Measurements from ENCODE around the gene GATC.
"Not testable (repeated sequence)": the region's sequence is repeated elsewhere in the genome, so short reads cannot be mapped to it uniquely, and the experiment has no call there.

GATC gene

GRCh38 chr12:120437735-120438494 lies 8.3 kb upstream of the GATC start, which contains the start of gene COX6A1:
Gene COX6A1, plus strand, starts transcription at chr12:120438113. Its CDS starts 14 bp downstream, at chr12:120438127.
- peak; percentile 99 for DNase-seq

- no peak for DNase-seq
These were observed 7.6 kb upstream of the GATC start for GRCh38 chr12:120438495-120439198.

- DNase-seq: peak; percentile 78
These were observed 6.5 kb upstream of the GATC start for GRCh38 chr12:120439646-120440247.

GRCh38 chr12:120444676-120445075 lies 1.6 kb upstream of the GATC start:
- DNase-seq: no peak

- not testable (repeated sequence) for DNase-seq
These were observed 567 bp downstream of the GATC start for GRCh38 chr12:120446844-120447178.

GRCh38 chr12:120447992-120448391 lies 1.7 kb downstream of the GATC start:
- no peak for DNase-seq

- DNase-seq: not testable (repeated sequence)
These were observed 6.3 kb downstream of the GATC start for GRCh38 chr12:120452524-120452923.

GRCh38 chr12:120453060-120453750 lies 7.0 kb downstream of the GATC start:
- DNase-seq: no peak

- no peak for DNase-seq
These were observed 7.7 kb downstream of the GATC start for GRCh38 chr12:120453977-120454376.

GRCh38 chr12:120455302-120455701 lies 9.1 kb downstream of the GATC start:
- no peak for DNase-seq

GRCh38 chr12:120457133-120457532 lies 10.9 kb downstream of the GATC start:
- DNase-seq: no peak

- DNase-seq: no peak
These were observed 13.9 kb downstream of the GATC start for GRCh38 chr12:120460157-120460556.

GRCh38 chr12:120462099-120462640 lies 15.9 kb downstream of the GATC start:
- DNase-seq: no peak

- no peak for DNase-seq
These were observed 17.5 kb downstream of the GATC start for GRCh38 chr12:120463712-120464111.

- DNase-seq: no peak
These were observed 19.5 kb downstream of the GATC start for GRCh38 chr12:120465756-120466155.

- peak; percentile 42 for DNase-seq
These were observed 20.5 kb downstream of the GATC start for GRCh38 chr12:120466560-120467315.

- DNase-seq: no peak
These were observed 21.2 kb downstream of the GATC start for GRCh38 chr12:120467439-120467838.

- peak; percentile 15 for DNase-seq
These were observed 22.1 kb downstream of the GATC start for GRCh38 chr12:120468325-120468820.

GRCh38 chr12:120468821-120469449 lies 22.7 kb downstream of the GATC start:
- peak; percentile 62 for DNase-seq

- DNase-seq: peak; percentile 98
These were observed 23.4 kb downstream of the GATC start, which contains the start of gene SRSF9 for GRCh38 chr12:120469450-120470149. Gene SRSF9, minus strand, starts transcription at chr12:120469748. Its CDS starts 139 bp downstream, at chr12:120469609.
